Measurements from ENCODE around the gene ERICH2. TPM values are rescaled to one million over a fixed set of nuclear protein-coding genes. Genes with fewer than 3 reads are reported as not detected.
A peak's percentile ranks its signal among the peaks of the same experiment; 100 is the strongest.
"Not testable (repeated sequence)": the region's sequence is repeated elsewhere in the genome, so short reads cannot be mapped to it uniquely, and the experiment has no call there.

ERICH2 gene
- polyA plus RNA-seq, 1 donor from 2014 or later = not detected

- Mint-ChIP-seq H3K4me1 (peaks cover 0 to 1% (median 0%) of the 10 kb centered on the region in 3 donors), H3K27ac (no peak overlapping the region), H3K4me3 (no peak overlapping the region), H3K36me3 (no peaks in the 10 kb centered on the region), H3K9me3 (no peaks in the 10 kb centered on the region), H3K27me3 (peaks cover 16% of the 10 kb centered on the region)
These were observed 26.5 kb upstream of the ERICH2 start for GRCh38 chr2:170743530-170744239.

GRCh38 chr2:170744248-170745002, 25.8 kb upstream of the ERICH2 start:
- peaks cover 0 to 1% (median 0%) of the 10 kb centered on the region in 3 donors for H3K4me1 Mint-ChIP-seq
- H3K27me3 Mint-ChIP-seq = peaks cover 15% of the 10 kb centered on the region

GRCh38 chr2:170745305-170745704, 24.9 kb upstream of the ERICH2 start:
- H3K36me3 Mint-ChIP-seq = no peaks in the 10 kb centered on the region
- no peak overlapping the region for H3K4me3 Mint-ChIP-seq
- H3K27ac Mint-ChIP-seq = no peak overlapping the region
- H3K4me1 Mint-ChIP-seq = no peaks in the 10 kb centered on the region
- no peaks in the 10 kb centered on the region for H3K9me3 Mint-ChIP-seq
- H3K27me3 Mint-ChIP-seq = peaks cover 15% of the 10 kb centered on the region

More at GRCh38 chr2:170744248-170745002, 25.8 kb upstream of the ERICH2 start:
- H3K36me3 Mint-ChIP-seq = no peaks in the 10 kb centered on the region
- no peak overlapping the region for H3K4me3 Mint-ChIP-seq
- no peak overlapping the region for H3K27ac Mint-ChIP-seq
- H3K9me3 Mint-ChIP-seq = no peaks in the 10 kb centered on the region

- Mint-ChIP-seq H3K4me3 (no peak overlapping the region), H3K9me3 (no peaks in the 10 kb centered on the region), H3K27me3 (peaks cover 15% of the 10 kb centered on the region), H3K27ac (no peak overlapping the region), H3K4me1 (no peaks in the 10 kb centered on the region), H3K36me3 (no peaks in the 10 kb centered on the region)
These were observed 22.3 kb upstream of the ERICH2 start for GRCh38 chr2:170747921-170748320.

GRCh38 chr2:170751555-170751954, 18.6 kb upstream of the ERICH2 start:
- not testable (repeated sequence) for H3K27me3 Mint-ChIP-seq, H3K4me1 Mint-ChIP-seq, H3K4me3 Mint-ChIP-seq, H3K9me3 Mint-ChIP-seq, H3K27ac Mint-ChIP-seq, H3K36me3 Mint-ChIP-seq

- H3K27ac Mint-ChIP-seq = no peak overlapping the region
- no peaks in the 10 kb centered on the region for H3K36me3 Mint-ChIP-seq
- no peaks in the 10 kb centered on the region for H3K4me1 Mint-ChIP-seq
- no peak overlapping the region for H3K4me3 Mint-ChIP-seq
- no peaks in the 10 kb centered on the region for H3K9me3 Mint-ChIP-seq
- peaks cover 15% of the 10 kb centered on the region for H3K27me3 Mint-ChIP-seq
These were observed 8.6 kb upstream of the ERICH2 start for GRCh38 chr2:170761572-170761971.

GRCh38 chr2:170762760-170763159, 7.4 kb upstream of the ERICH2 start:
- Mint-ChIP-seq H3K9me3 (no peaks in the 10 kb centered on the region), H3K27me3 (peaks cover 14% of the 10 kb centered on the region), H3K36me3 (no peaks in the 10 kb centered on the region), H3K4me1 (no peaks in the 10 kb centered on the region), H3K4me3 (no peak overlapping the region), H3K27ac (no peak overlapping the region)

- Mint-ChIP-seq H3K4me1 (no peaks in the 10 kb centered on the region), H3K27me3 (peaks cover 14% of the 10 kb centered on the region), H3K4me3 (no peak overlapping the region), H3K9me3 (no peaks in the 10 kb centered on the region), H3K36me3 (no peaks in the 10 kb centered on the region), H3K27ac (peak overlapping the region in 1 of 3 donors; percentile 5)
These were observed 6.9 kb upstream of the ERICH2 start for GRCh38 chr2:170763232-170763631.

GRCh38 chr2:170764880-170765261, 5.3 kb upstream of the ERICH2 start:
- peaks cover 0 to under 1% (median under 1%) of the 10 kb centered on the region in 3 donors for H3K4me1 Mint-ChIP-seq
- no peaks in the 10 kb centered on the region for H3K36me3 Mint-ChIP-seq
- no peak overlapping the region for H3K27ac Mint-ChIP-seq
- no peak overlapping the region for H3K4me3 Mint-ChIP-seq
- peaks cover 13% of the 10 kb centered on the region for H3K27me3 Mint-ChIP-seq
- no peaks in the 10 kb centered on the region for H3K9me3 Mint-ChIP-seq

- no peak overlapping the region for H3K27ac Mint-ChIP-seq
- peaks cover 4 to 11% (median 8%) of the 10 kb centered on the region in 3 donors for H3K4me1 Mint-ChIP-seq
- H3K36me3 Mint-ChIP-seq = no peaks in the 10 kb centered on the region
- H3K9me3 Mint-ChIP-seq = no peaks in the 10 kb centered on the region
- no peak overlapping the region for H3K4me3 Mint-ChIP-seq
- H3K27me3 Mint-ChIP-seq = peaks cover 16% of the 10 kb centered on the region
These were observed 3.5 kb upstream of the ERICH2 start for GRCh38 chr2:170766693-170767092.

- H3K27me3 Mint-ChIP-seq = peaks cover 12% of the 10 kb centered on the region
- peaks cover 4 to 13% (median 8%) of the 10 kb centered on the region in 3 donors for H3K4me1 Mint-ChIP-seq
- no peaks in the 10 kb centered on the region for H3K36me3 Mint-ChIP-seq
- H3K27ac Mint-ChIP-seq = peak overlapping the region in 2 of 3 donors; percentile 76 to 86
- H3K9me3 Mint-ChIP-seq = peaks cover 0 to 2% (median 0%) of the 10 kb centered on the region in 3 donors
- H3K4me3 Mint-ChIP-seq = peak overlapping the region; percentile 80 to 92 (median 84)
These were observed 635 bp downstream of the ERICH2 start for GRCh38 chr2:170770606-170771420.

GRCh38 chr2:170771421-170771937, 1.3 kb downstream of the ERICH2 start:
- H3K9me3 Mint-ChIP-seq = peaks cover 0 to 2% (median 0%) of the 10 kb centered on the region in 3 donors
- H3K27me3 Mint-ChIP-seq = peaks cover 15% of the 10 kb centered on the region
- H3K27ac Mint-ChIP-seq = peak overlapping the region in 1 of 3 donors; percentile 61
- no peaks in the 10 kb centered on the region for H3K36me3 Mint-ChIP-seq
- peak overlapping the region; percentile 75 to 89 (median 84) for H3K4me3 Mint-ChIP-seq
- H3K4me1 Mint-ChIP-seq = peaks cover 4 to 13% (median 8%) of the 10 kb centered on the region in 3 donors

GRCh38 chr2:170772295-170772694, 2.1 kb downstream of the ERICH2 start:
- H3K4me1 Mint-ChIP-seq = peaks cover 4 to 13% (median 8%) of the 10 kb centered on the region in 3 donors
- peaks cover 0 to 2% (median 0%) of the 10 kb centered on the region in 3 donors for H3K9me3 Mint-ChIP-seq
- peaks cover 16% of the 10 kb centered on the region for H3K27me3 Mint-ChIP-seq
- H3K27ac Mint-ChIP-seq = peak overlapping the region in 1 of 3 donors; percentile 23
- peak overlapping the region in 3 of 4 donors; percentile 71 to 80 (median 72) for H3K4me3 Mint-ChIP-seq
- no peaks in the 10 kb centered on the region for H3K36me3 Mint-ChIP-seq

- H3K9me3 Mint-ChIP-seq = peaks cover 0 to 2% (median 0%) of the 10 kb centered on the region in 3 donors
- H3K4me1 Mint-ChIP-seq = peaks cover 4 to 13% (median 8%) of the 10 kb centered on the region in 3 donors
- H3K27me3 Mint-ChIP-seq = peaks cover 16% of the 10 kb centered on the region
- no peaks in the 10 kb centered on the region for H3K36me3 Mint-ChIP-seq
- H3K4me3 Mint-ChIP-seq = no peak overlapping the region
- no peak overlapping the region for H3K27ac Mint-ChIP-seq
These were observed 3.9 kb downstream of the ERICH2 start for GRCh38 chr2:170774074-170774473.
